Measurements from ENCODE around the gene KRT6A.

Gene KRT6A

DNA sequence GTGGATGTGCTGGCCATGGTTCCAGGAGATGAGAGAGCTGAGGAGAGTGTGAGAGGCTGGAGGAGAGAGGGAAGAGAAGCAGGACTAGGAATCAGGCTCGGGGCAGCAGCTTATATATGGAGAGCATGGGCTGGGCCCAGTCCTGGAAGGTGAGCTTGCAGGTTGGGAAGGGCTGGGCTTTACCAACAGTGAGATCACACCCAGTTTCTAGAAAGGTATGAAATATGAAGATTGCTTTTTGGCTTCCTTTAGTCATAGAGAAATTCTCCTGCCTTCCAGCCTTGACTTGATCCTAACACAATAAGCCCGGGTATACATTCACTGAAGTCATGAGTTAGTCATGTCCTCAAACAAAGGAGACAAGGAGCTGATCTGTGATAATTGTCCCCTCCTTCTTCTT, at the start of gene KRT6A:
KRT6A (minus strand) TSS at position 86 of the 400 bp plus-strand sequence; CDS start at position 17, 69 bp downstream.
- DNase-seq (ENCODE audit: extremely low read depth in 1 of 2, low read depth in 1 of 2) = no peak

- DNase-seq (ENCODE audit: extremely low read depth in 1 of 2, low read depth in 1 of 2) = no peak
Observed at GRCh38 chr12:52542157-52542556, 49.1 kb upstream of the KRT6A start.

DNA sequence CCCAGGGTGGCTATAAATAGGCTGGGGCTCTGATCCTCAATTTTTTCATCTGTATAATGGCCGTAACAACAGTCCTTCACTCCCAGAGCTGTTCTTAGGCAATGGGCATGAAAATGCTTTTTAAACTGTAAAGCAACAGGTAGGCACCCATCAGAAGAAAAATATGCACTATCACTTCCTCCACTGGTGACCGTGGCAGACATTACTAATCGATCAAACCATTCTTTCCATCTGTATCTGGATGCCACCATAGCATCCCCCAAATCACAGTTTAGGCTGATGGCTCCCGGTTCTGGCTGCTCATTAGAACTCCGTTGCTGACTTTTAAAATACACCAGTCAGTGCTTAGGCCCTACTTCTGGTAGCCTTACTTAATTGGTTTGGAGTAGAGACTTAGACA, 48.7 kb upstream of the KRT6A start:
- no peak for DNase-seq (ENCODE audit: extremely low read depth in 1 of 2, low read depth in 1 of 2)

GRCh38 chr12:52540531-52540930, 47.5 kb upstream of the KRT6A start:
- no peak for DNase-seq (ENCODE audit: extremely low read depth in 1 of 2, low read depth in 1 of 2)

DNA sequence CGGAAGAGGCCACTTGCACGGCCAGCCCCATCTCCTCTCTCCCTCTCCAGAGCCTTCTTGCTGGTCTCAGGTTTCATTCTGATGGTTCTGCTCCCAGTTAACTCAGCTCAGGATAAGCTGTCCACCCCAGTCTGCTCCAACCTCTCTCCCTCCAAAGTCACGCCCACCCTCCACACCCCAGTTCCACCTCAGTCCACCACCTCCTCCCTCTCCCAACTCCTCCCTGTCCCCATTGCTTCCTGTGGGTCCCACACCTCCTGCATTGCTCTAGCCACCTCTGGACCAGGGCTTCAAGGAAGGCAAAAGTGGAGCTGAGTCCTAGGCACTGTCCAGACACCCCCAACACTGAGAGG, 46.7 kb upstream of the KRT6A start:
- no peak for DNase-seq (ENCODE audit: extremely low read depth in 1 of 2, low read depth in 1 of 2)

DNA sequence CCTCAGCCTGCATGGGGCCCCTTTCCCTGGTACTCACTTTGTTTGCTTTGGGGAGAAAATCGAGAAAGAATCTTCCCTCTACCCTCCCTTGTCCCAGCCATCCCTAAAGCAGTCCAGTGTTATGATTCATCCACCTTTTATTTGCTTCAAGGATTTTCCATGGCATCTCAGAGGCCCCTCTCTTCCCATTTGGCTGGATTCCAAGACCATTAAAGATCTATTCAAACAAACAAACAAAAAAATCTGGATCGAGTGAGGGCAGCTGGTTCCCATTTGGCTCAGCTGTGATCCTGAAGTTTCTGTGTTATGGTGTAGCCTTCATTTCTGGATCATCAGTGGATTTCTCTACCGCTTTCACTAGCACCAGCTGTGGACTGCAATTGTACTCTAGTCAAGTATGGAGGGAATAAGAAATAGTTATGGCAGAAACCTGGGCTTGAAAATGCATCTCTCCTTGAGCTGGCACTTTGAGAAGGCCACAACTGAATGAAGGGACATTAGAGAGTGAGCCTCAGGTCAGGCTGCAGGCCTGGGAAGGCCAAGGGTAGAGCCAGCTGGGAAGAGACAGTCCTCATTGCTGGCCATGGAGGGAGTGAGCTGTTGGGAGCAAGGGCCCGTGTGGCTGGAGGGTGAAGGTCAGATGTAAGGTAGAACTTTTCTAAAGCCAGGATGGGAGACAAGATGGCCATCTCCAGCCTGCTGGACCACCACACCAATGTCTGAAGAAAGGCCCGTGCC, 46.2 kb upstream of the KRT6A start:
- no peak for DNase-seq (ENCODE audit: extremely low read depth in 1 of 2, low read depth in 1 of 2)

- no peak for DNase-seq (ENCODE audit: extremely low read depth in 1 of 2, low read depth in 1 of 2)
Observed at GRCh38 chr12:52537101-52537500, 44.0 kb upstream of the KRT6A start.

- DNase-seq (ENCODE audit: extremely low read depth in 1 of 2, low read depth in 1 of 2) = no peak
Observed at GRCh38 chr12:52535574-52535973, 42.5 kb upstream of the KRT6A start.

GRCh38 chr12:52534482-52534881, 41.4 kb upstream of the KRT6A start:
- no peak for DNase-seq (ENCODE audit: extremely low read depth in 1 of 2, low read depth in 1 of 2)

DNA sequence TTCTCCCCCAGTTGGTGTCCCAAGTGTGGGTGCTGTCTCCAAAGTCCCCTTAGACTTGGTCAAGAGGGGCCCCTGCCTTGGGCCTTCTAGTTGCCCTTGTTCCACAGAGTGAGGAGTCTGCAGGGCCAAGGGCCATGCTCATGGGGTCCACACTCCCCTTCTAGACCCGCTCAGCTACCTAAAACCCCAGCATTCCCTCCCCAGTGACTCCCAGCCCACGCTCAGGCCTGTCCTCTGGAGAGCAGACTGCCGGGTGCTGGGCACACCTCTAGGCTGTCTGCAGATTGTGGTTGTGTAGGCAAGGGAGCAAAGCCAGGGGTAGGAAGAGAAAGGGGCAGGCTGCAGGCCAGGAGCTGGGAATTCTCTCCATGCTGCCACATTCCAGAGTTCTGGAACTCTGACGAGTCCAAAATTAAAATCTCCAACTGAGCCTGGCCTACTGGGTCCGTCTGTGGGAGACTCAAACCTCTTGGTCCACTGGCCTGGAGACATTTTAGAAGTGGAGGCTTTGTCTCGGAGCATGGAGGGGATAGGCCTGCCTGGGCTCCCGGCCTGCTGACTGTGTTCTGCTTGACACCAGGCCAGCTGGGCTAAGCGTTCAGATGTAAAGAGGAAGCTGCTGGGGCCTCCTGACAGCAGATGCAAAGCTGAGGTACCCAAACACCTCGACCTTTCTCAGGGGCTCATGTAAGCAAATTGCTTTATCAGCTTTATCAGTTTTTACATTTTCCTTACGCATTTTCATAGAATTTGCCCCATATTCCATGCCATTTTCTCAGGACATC, 40.8 kb upstream of the KRT6A start:
- no peak for DNase-seq (ENCODE audit: extremely low read depth in 1 of 2, low read depth in 1 of 2)

DNA sequence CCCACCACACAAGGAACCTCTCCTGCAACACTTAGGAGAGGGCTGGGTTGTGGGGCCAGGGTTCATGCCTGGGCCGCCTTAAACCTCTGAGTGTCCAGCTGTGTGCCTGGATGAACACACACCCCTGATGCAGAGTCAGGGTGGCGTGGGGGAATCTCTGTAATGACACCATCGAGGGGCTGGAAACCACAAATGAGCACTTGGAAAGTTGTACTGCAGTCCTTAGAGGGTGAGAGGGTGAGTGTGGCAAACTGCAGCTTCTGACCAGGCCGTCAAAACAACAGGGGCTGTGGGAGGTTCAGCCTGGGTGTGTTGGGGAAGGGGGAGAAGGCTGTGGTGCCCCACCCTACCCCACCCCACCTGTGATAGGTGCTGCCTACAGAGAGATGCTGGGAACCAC, 39.6 kb upstream of the KRT6A start:
- no peak for DNase-seq (ENCODE audit: extremely low read depth in 1 of 2, low read depth in 1 of 2)

DNA sequence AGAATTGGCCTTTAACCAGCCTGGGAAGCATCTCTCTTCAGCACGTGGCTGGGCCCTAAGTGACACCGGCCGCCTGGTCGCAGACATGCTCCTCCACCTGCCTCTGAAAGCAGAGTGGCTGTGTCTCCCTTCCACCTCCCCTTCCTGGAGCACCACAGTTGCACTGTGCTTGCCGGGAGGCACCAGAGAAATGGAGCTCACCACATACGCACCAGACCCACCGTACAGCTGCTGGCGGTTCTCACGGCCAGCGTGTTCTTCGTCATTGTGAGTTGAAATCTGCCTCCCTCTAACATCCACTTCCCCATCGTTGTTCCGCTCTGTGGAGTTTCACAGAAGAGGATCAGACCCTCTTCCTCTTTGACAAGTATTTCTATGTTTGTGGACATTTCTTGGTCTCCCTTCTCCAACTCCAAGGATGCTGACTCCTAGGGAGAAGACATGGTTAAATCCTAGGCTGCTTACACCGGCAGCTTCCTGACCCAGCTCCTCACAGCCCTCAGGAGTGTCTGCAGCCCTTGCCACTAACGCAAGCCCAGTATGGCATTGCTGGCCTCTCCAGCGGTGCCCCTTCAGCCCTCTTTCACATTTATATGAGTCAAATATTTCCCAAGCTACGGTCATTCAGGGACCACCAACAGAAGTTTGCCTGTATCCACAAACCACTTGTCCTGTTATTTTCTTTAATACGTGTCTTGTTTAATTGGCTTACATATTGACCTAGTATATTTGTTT, 38.7 kb upstream of the KRT6A start:
- DNase-seq (ENCODE audit: extremely low read depth in 1 of 2, low read depth in 1 of 2) = no peak

- no peak for DNase-seq (ENCODE audit: extremely low read depth in 1 of 2, low read depth in 1 of 2)
Observed at GRCh38 chr12:52530905-52531304, 37.8 kb upstream of the KRT6A start.

DNA sequence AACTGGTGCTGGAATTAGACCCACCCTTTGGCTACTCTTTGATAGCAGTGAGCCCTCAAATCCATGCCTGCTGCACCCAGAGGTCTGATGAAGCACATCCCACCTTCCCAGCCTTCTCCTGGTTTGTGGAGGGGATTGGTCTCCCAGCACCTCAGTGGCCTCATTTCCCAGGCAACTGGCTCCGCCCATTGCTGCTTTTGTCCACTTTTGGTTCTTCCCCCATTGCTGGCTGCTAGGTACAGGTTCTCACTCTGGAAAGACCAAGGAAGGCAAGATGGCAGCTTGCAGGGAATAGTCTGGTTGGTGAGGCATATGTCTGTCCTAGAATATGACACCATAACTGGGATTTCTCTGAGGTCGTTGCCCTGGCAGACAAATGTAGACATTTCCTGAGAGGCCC, 37.3 kb upstream of the KRT6A start:
- DNase-seq (ENCODE audit: extremely low read depth in 1 of 2, low read depth in 1 of 2) = no peak

- DNase-seq (ENCODE audit: extremely low read depth in 1 of 2, low read depth in 1 of 2) = no peak
Observed at GRCh38 chr12:52529846-52530245, 36.8 kb upstream of the KRT6A start.

DNA sequence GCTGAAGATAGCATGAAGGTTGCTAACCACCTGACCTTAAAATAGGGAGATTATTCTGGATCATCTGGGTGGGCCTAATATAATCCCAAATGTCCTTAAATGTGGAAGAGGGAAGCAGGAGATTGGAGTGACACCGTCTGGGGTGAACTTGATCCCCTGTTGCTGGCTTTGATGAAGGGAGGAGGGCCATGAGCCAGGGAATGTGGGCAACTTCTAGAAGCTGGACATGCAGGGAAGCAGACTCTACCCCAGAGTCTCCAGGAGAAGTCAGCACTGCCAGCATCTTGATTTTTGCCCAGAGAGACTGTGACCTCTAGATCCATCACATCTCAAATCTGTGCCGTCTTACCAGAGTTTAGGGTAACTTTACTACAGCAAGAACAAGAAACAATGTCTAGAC, 36.4 kb upstream of the KRT6A start:
- DNase-seq (ENCODE audit: extremely low read depth in 1 of 2, low read depth in 1 of 2) = no peak

DNA sequence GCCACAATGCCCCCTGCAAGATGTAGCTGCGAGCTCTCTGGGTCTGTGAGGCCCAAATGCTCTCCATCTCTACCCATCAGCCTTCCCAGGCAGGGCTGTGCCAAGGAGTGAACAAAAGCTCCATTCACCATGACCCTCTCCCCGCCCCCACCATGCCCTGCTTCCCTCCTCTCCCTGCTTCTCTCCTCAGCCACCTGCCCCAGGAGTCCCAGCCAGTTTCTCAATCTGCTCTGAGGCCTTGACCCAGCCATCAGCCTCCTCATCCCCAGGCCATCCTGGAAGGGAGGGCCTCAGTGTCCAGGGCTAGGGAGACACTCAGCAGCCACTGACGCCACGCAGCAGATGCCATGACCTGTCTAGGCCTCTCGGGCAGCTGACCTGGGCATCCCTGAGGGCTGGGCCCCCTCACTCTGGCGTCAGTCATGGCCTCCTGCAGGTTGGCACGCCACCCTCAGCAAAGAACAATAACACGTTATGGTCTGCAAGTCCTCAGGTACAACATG, 35.6 kb upstream of the KRT6A start:
- no peak for DNase-seq (ENCODE audit: extremely low read depth in 1 of 2, low read depth in 1 of 2)

GRCh38 chr12:52527121-52527800, 34.2 kb upstream of the KRT6A start:
- DNase-seq (ENCODE audit: extremely low read depth in 1 of 2, low read depth in 1 of 2) = no peak

GRCh38 chr12:52526511-52526951, 33.5 kb upstream of the KRT6A start:
- DNase-seq (ENCODE audit: extremely low read depth in 1 of 2, low read depth in 1 of 2) = no peak

DNA sequence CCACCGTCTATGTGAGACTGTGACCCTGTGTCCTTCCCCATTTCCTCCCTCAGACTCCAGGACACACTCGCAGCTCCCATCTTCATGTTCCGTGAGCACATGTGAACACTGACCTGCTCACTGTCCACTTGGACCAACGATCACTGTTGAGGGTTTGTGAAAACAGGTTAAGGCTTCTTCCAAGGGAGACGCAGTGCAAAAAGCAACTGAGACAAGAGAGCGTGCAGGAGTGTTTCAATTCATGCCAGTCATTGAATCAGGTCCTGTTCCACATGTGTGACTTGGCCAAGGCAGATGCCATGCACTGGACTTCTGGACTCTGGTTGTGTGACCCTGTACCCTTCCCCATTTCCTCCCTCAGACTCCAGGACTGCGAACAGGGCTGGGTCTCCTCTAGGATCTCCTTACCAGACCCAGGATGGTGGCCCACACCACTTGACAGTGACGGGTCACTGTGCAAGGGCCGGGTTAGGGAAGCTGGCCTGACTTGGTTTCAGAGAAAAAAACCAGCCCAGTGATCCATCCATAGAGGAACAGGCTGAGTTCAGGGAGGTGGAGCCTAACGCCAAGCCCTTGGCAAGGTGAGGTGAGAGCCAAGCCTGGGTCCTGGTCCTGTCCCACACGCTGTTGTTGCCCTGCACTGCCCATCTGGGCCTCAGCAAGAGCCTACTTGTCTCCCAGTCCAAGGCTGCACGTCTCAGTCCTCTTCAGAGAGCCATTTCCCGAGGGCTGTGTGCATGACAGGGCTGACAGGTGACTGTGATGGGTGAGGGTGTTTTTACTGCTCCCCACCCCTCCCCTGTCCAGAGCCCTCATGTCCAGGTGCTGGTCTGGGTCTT, 32.8 kb upstream of the KRT6A start:
- no peak for DNase-seq (ENCODE audit: extremely low read depth in 1 of 2, low read depth in 1 of 2)

All from stimulated activated CD8-positive, alpha-beta memory T cell treated with anti-CD3 and anti-CD28 coated beads, Interleukin-7, amount 100 ng/mL, for 48 hours (primary cell).